GM23338 (cell line): ENCODE results near the gene PRRC2A. TPM values are rescaled to one million over a fixed set of nuclear protein-coding genes. Genes with fewer than 3 reads are reported as not detected.
A peak's percentile ranks its signal among the peaks of the same experiment; 100 is the strongest.

Experiments
- ATAC-seq: fragments of 200-7000 bp; cut with Tn5 transposase; 3 replicates; pipeline ENCODE4 v1.9.1; 2020
- DNase-seq: peaks from one replicate; pipeline ENCODE4 v3.0.0-alpha.2; 2015; ENCODE audit warnings: low spot score
- H2AFZ ChIP-seq: fragments of 200-600 bp; sonication (generic); 2 replicates; pipeline ENCODE4 v1.8.0; 2016; ENCODE audit warnings: antibody characterized with exemption, mild to moderate bottlenecking, moderate library complexity
- H3F3A ChIP-seq: fragments of 200-600 bp; sonication (generic); replicated peaks from 2 replicates; pipeline ENCODE4 v1.8.0; 2017; ENCODE audit warnings: antibody characterized with exemption, mixed run types, low read depth
- H3K27ac ChIP-seq: fragments of 200-600 bp; sonication (generic); 2 replicates; pipeline ENCODE4 v1.6.1; 2016; ENCODE audit warnings: low read depth
- H3K27me3 ChIP-seq: fragments of 200-600 bp; sonication (generic); 2 replicates; pipeline ENCODE4 v1.8.0; 2016; ENCODE audit warnings: mild to moderate bottlenecking, mixed run types, moderate library complexity; ENCODE audit not compliant: insufficient read depth
- H3K36me3 ChIP-seq: fragments of 200-600 bp; sonication (generic); 2 replicates; pipeline ENCODE4 v1.8.0; 2016; ENCODE audit warnings: mild to moderate bottlenecking; ENCODE audit not compliant: insufficient read depth
- H3K4me1 ChIP-seq: fragments of 200-600 bp; sonication (generic); 2 replicates; pipeline ENCODE4 v1.8.0; 2016; ENCODE audit warnings: mild to moderate bottlenecking, moderate library complexity; ENCODE audit not compliant: insufficient read depth
- H3K4me2 ChIP-seq: fragments of 200-600 bp; sonication (generic); 2 replicates; pipeline ENCODE4 v1.7.1; 2017; ENCODE audit warnings: mixed run types
- H3K4me3 ChIP-seq: fragments of 200-600 bp; sonication (generic); 2 replicates; pipeline ENCODE4 v1.6.1; 2016; ENCODE audit warnings: mixed run types
- H3K79me2 ChIP-seq: fragments of 200-600 bp; sonication (generic); replicated peaks from 2 replicates; pipeline ENCODE4 v1.8.0; 2017; ENCODE audit warnings: mild to moderate bottlenecking; ENCODE audit not compliant: insufficient read depth
- H3K9me2 ChIP-seq: fragments of 200-600 bp; sonication (generic); 2 replicates; pipeline ENCODE4 v1.8.0; 2017; ENCODE audit not compliant: insufficient read depth
- H4K20me1 ChIP-seq: fragments of 200-600 bp; sonication (generic); replicated peaks from 2 replicates; pipeline ENCODE4 v1.8.0; 2017; ENCODE audit warnings: mild to moderate bottlenecking; ENCODE audit not compliant: insufficient read depth
- H3K27ac Mint-ChIP-seq: 2 replicates; pipeline ENCODE4 v1.8.0; 2020; ENCODE audit warnings: inconsistent platforms, mild to moderate bottlenecking, moderate library complexity, mixed read lengths
- H3K27me3 Mint-ChIP-seq: 3 replicates; pipeline ENCODE4 v1.8.0; 2022; ENCODE audit warnings: low read depth, mild to moderate bottlenecking, moderate library complexity, mixed read lengths, inconsistent platforms; ENCODE audit not compliant: insufficient read depth, poor library complexity
- H3K36me3 Mint-ChIP-seq: 3 replicates; pipeline ENCODE4 v1.8.0; 2021; ENCODE audit warnings: low read depth, mild to moderate bottlenecking, inconsistent platforms, moderate library complexity, mixed read lengths
- H3K4me1 Mint-ChIP-seq: 3 replicates; pipeline ENCODE4 v1.8.0; 2020; ENCODE audit warnings: mild to moderate bottlenecking, inconsistent platforms, mixed read lengths
- H3K4me3 Mint-ChIP-seq: 3 replicates; pipeline ENCODE4 v1.8.0; 2021; ENCODE audit warnings: moderate library complexity, mild to moderate bottlenecking, inconsistent platforms, mixed read lengths
- H3K9me3 Mint-ChIP-seq: 3 replicates; pipeline ENCODE4 v1.8.0; 2020; ENCODE audit warnings: moderate library complexity, mild to moderate bottlenecking, inconsistent platforms, mixed read lengths
- CREB1 ChIP-seq: fragments of 250-450 bp; sonication (Bioruptor Pico); IDR thresholded peaks from 2 replicates; pipeline ENCODE4 v1.5.0; 2020; ENCODE audit warnings: low read depth, mild to moderate bottlenecking, moderate library complexity
- EZH2 ChIP-seq: fragments of 200-600 bp; sonication (generic); IDR thresholded peaks from one replicate; pipeline ENCODE4 v1.8.0; 2017; ENCODE audit warnings: antibody characterized with exemption, mild to moderate bottlenecking, low read depth; ENCODE audit not compliant: unreplicated experiment
- EZH2phosphoT487 ChIP-seq: fragments of 200-600 bp; sonication (generic); IDR thresholded peaks from one replicate; pipeline ENCODE4 v1.8.1; 2018; ENCODE audit warnings: antibody characterized with exemption; ENCODE audit not compliant: unreplicated experiment
- NANOG ChIP-seq: IDR thresholded peaks from 2 replicates; pipeline ENCODE4 v1.6.1; 2016; ENCODE audit warnings: antibody characterized with exemption, borderline replicate concordance
- POLR2AphosphoS5 ChIP-seq: IDR thresholded peaks from 2 replicates; pipeline ENCODE4 v1.6.1; 2016; ENCODE audit warnings: antibody characterized with exemption, low read depth
- STAT1 ChIP-seq: IDR thresholded peaks from one replicate; pipeline ENCODE4 v1.6.1; 2016; ENCODE audit warnings: antibody characterized with exemption; ENCODE audit not compliant: unreplicated experiment
- ZNF331 ChIP-seq: fragments of 250-450 bp; sonication (Bioruptor Pico); IDR thresholded peaks from 2 replicates; pipeline ENCODE4 v1.5.0; 2020; ENCODE audit warnings: low read depth, mild to moderate bottlenecking, moderate library complexity
- polyA plus RNA-seq: library from polyadenylated mRNA; unstranded; fragments of >200 nt; fragmentation: Nextera tagmentation; extraction: Ambion mirVana; gene quantifications from 2 replicates; pipeline ENCODE4 v1.2.1, GENCODE V29; 2016
- total RNA-seq: library from RNA; depleted of rRNA; stranded (reverse); fragments of >200 nt; shearing (Covaris generic); gene quantifications from 2 replicates; pipeline ENCODE4 v1.2.3, GENCODE V29; 2014
- TF ChIP-seq, protein P1 (sequence below), 2 experiments: fragments of 200-600 bp in 1 of 2; sonication (generic) in 1 of 2; conservative IDR thresholded peaks; 2 replicates each; pipeline versions ENCODE4 v1.5.1 to v1.6.1; 2016 to 2017; ENCODE audit warnings: antibody characterized with exemption in 2 of 2, low read depth in 2 of 2, mild to moderate bottlenecking in 2 of 2, moderate library complexity in 1 of 2
- TF ChIP-seq, protein P2 (sequence below): IDR thresholded peaks from one replicate; pipeline ENCODE4 v1.6.1; 2018; ENCODE audit warnings: antibody characterized with exemption; ENCODE audit not compliant: unreplicated experiment
- TF ChIP-seq, protein P3 (sequence below): fragments of 250-450 bp; sonication (Bioruptor Pico); IDR thresholded peaks from 2 replicates; pipeline ENCODE4 v1.5.0; 2020; ENCODE audit warnings: mild to moderate bottlenecking, moderate library complexity

PRRC2A gene
- total and polyA plus RNA-seq, 2 experiments from 2014 or later = 213 to 273 TPM

DNA sequence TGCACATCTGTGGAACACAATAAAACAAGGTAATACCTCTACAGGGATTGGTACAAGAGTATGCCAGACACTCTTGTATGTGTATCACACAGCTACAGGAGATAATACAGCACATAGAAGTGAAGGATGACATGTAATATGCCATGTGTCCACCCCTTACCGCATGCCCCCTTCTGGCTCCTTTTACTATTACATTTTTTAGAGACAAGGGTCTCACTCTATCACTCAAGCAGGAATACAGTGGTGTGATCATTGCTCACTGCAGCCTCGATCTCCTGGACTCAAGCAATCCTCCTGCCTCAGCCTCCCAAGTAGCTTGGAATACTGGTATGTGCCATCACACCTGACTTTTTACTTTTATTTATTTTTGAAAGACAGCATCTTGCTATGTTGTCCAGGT, 23.5 kb upstream of the PRRC2A start:
- Mint-ChIP-seq H3K4me3 (no peak overlapping the region), H3K4me1 (peaks cover 10% of the 10 kb centered on the region), H3K9me3 (no peaks in the 10 kb centered on the region), H3K27ac (no peak overlapping the region), H3K36me3 (no peaks in the 10 kb centered on the region), H3K27me3 (peaks cover 11% of the 10 kb centered on the region)
- Histone ChIP-seq H3K27me3 (no peaks in the 10 kb centered on the region), H3F3A (no peaks in the 10 kb centered on the region), H3K27ac (no peak overlapping the region), H3K36me3 (no peaks in the 10 kb centered on the region), H3K79me2 (no peaks in the 10 kb centered on the region), H3K4me2 (no peak overlapping the region), H2AFZ (no peak overlapping the region), H3K9me2 (no peaks in the 10 kb centered on the region), H3K4me3 (no peak overlapping the region), H4K20me1 (no peaks in the 10 kb centered on the region), H3K4me1 (peaks cover 6% of the 10 kb centered on the region)
- peak; percentile 56 for DNase-seq
- peak; percentile 60 for ATAC-seq
- no peak for TF ChIP-seq ZNF331 (CRISPR knock-in tag)
- TF ChIP-seq, protein P1, sequence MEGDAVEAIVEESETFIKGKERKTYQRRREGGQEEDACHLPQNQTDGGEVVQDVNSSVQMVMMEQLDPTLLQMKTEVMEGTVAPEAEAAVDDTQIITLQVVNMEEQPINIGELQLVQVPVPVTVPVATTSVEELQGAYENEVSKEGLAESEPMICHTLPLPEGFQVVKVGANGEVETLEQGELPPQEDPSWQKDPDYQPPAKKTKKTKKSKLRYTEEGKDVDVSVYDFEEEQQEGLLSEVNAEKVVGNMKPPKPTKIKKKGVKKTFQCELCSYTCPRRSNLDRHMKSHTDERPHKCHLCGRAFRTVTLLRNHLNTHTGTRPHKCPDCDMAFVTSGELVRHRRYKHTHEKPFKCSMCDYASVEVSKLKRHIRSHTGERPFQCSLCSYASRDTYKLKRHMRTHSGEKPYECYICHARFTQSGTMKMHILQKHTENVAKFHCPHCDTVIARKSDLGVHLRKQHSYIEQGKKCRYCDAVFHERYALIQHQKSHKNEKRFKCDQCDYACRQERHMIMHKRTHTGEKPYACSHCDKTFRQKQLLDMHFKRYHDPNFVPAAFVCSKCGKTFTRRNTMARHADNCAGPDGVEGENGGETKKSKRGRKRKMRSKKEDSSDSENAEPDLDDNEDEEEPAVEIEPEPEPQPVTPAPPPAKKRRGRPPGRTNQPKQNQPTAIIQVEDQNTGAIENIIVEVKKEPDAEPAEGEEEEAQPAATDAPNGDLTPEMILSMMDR (conservative IDR thresholded peaks at IDR 0.05; ENCODE audit: low read depth in 2 of 2) = peak; percentile 49 to 62

DNA sequence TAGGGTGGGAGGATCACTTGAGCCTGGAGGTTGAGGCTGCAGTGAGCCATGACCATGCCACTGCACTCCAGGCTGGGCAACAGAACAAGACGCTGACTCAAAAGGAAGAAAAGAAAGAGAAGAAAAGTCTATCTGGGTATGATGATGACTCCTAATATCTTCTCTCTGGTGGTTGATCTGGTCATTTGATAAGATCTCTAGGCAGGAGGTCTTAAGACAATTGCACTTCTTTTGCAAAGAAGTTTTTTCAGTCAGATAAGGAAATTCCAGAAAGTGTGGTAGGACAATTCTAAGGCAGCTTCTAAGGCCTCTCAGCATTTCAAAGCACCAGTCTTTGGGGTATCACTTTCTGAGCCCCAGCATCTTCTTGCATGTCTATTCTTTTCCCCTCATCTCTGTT, 13.2 kb upstream of the PRRC2A start:
- DNase-seq (no peak), ATAC-seq (no peak)
- Mint-ChIP-seq H3K27me3 (peaks cover 10% of the 10 kb centered on the region), H3K36me3 (no peaks in the 10 kb centered on the region), H3K4me3 (no peak overlapping the region), H3K27ac (no peak overlapping the region), H3K9me3 (no peaks in the 10 kb centered on the region), H3K4me1 (peaks cover 5% of the 10 kb centered on the region; the same call in 2 of the 3 replicates)
- Histone ChIP-seq H3K79me2 (no peaks in the 10 kb centered on the region), H4K20me1 (no peaks in the 10 kb centered on the region), H3K9me2 (no peaks in the 10 kb centered on the region), H3K4me2 (no peak overlapping the region), H3K27me3 (no peaks in the 10 kb centered on the region), H2AFZ (no peak overlapping the region; the same call in 1 of the 2 replicates), H3K27ac (no peak overlapping the region), H3K4me1 (peaks cover 3% of the 10 kb centered on the region; the same call in 1 of the 2 replicates), H3K36me3 (no peaks in the 10 kb centered on the region), H3F3A (no peaks in the 10 kb centered on the region), H3K4me3 (no peak overlapping the region)
- no peak for TF ChIP-seq EZH2
- no peak for TF ChIP-seq CREB1 (CRISPR knock-in tag)
- TF ChIP-seq EZH2phosphoT487 = no peak
- no peak for TF ChIP-seq NANOG
- TF ChIP-seq, protein P2, sequence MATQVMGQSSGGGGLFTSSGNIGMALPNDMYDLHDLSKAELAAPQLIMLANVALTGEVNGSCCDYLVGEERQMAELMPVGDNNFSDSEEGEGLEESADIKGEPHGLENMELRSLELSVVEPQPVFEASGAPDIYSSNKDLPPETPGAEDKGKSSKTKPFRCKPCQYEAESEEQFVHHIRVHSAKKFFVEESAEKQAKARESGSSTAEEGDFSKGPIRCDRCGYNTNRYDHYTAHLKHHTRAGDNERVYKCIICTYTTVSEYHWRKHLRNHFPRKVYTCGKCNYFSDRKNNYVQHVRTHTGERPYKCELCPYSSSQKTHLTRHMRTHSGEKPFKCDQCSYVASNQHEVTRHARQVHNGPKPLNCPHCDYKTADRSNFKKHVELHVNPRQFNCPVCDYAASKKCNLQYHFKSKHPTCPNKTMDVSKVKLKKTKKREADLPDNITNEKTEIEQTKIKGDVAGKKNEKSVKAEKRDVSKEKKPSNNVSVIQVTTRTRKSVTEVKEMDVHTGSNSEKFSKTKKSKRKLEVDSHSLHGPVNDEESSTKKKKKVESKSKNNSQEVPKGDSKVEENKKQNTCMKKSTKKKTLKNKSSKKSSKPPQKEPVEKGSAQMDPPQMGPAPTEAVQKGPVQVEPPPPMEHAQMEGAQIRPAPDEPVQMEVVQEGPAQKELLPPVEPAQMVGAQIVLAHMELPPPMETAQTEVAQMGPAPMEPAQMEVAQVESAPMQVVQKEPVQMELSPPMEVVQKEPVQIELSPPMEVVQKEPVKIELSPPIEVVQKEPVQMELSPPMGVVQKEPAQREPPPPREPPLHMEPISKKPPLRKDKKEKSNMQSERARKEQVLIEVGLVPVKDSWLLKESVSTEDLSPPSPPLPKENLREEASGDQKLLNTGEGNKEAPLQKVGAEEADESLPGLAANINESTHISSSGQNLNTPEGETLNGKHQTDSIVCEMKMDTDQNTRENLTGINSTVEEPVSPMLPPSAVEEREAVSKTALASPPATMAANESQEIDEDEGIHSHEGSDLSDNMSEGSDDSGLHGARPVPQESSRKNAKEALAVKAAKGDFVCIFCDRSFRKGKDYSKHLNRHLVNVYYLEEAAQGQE = no peak
- TF ChIP-seq STAT1 = no peak
- no peak for TF ChIP-seq POLR2AphosphoS5
- TF ChIP-seq, protein P3, sequence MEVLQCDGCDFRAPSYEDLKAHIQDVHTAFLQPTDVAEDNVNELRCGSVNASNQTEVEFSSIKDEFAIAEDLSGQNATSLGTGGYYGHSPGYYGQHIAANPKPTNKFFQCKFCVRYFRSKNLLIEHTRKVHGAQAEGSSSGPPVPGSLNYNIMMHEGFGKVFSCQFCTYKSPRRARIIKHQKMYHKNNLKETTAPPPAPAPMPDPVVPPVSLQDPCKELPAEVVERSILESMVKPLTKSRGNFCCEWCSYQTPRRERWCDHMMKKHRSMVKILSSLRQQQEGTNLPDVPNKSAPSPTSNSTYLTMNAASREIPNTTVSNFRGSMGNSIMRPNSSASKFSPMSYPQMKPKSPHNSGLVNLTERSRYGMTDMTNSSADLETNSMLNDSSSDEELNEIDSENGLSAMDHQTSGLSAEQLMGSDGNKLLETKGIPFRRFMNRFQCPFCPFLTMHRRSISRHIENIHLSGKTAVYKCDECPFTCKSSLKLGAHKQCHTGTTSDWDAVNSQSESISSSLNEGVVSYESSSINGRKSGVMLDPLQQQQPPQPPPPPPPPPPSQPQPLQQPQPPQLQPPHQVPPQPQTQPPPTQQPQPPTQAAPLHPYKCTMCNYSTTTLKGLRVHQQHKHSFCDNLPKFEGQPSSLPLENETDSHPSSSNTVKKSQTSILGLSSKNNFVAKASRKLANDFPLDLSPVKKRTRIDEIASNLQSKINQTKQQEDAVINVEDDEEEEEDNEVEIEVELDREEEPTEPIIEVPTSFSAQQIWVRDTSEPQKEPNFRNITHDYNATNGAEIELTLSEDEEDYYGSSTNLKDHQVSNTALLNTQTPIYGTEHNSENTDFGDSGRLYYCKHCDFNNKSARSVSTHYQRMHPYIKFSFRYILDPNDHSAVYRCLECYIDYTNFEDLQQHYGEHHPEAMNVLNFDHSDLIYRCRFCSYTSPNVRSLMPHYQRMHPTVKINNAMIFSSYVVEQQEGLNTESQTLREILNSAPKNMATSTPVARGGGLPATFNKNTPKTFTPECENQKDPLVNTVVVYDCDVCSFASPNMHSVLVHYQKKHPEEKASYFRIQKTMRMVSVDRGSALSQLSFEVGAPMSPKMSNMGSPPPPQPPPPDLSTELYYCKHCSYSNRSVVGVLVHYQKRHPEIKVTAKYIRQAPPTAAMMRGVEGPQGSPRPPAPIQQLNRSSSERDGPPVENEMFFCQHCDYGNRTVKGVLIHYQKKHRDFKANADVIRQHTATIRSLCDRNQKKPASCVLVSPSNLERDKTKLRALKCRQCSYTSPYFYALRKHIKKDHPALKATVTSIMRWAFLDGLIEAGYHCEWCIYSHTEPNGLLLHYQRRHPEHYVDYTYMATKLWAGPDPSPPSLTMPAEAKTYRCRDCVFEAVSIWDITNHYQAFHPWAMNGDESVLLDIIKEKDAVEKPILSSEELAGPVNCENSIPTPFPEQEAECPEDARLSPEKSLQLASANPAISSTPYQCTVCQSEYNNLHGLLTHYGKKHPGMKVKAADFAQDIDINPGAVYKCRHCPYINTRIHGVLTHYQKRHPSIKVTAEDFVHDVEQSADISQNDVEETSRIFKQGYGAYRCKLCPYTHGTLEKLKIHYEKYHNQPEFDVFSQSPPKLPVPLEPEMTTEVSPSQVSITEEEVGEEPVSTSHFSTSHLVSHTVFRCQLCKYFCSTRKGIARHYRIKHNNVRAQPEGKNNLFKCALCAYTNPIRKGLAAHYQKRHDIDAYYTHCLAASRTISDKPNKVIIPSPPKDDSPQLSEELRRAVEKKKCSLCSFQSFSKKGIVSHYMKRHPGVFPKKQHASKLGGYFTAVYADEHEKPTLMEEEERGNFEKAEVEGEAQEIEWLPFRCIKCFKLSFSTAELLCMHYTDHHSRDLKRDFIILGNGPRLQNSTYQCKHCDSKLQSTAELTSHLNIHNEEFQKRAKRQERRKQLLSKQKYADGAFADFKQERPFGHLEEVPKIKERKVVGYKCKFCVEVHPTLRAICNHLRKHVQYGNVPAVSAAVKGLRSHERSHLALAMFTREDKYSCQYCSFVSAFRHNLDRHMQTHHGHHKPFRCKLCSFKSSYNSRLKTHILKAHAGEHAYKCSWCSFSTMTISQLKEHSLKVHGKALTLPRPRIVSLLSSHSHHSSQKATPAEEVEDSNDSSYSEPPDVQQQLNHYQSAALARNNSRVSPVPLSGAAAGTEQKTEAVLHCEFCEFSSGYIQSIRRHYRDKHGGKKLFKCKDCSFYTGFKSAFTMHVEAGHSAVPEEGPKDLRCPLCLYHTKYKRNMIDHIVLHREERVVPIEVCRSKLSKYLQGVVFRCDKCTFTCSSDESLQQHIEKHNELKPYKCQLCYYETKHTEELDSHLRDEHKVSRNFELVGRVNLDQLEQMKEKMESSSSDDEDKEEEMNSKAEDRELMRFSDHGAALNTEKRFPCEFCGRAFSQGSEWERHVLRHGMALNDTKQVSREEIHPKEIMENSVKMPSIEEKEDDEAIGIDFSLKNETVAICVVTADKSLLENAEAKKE (CRISPR knock-in tag) = no peak
- no peak for TF ChIP-seq ZNF331 (CRISPR knock-in tag)
